RCC 7860 (cell line): ENCODE results near the gene BTRC.

Experiments used
- DNase-seq: peaks from one replicate; pipeline ENCODE4 v3.0.0-alpha.2; 2015; ENCODE audit warnings: low spot score
- FAIRE-seq: peaks from 2 replicates; lab custom pipeline; 2012; peaks lifted over from hg19 to GRCh38; lab: Jason Lieb, UNC

BTRC gene

GRCh38 chr10:101563497-101564040 lies 209.6 kb downstream of the BTRC start:
- no peak for DNase-seq
- FAIRE-seq, result no peak

GRCh38 chr10:101564490-101564991 lies 210.6 kb downstream of the BTRC start:
- FAIRE-seq (no peak), DNase-seq (no peak)

DNA sequence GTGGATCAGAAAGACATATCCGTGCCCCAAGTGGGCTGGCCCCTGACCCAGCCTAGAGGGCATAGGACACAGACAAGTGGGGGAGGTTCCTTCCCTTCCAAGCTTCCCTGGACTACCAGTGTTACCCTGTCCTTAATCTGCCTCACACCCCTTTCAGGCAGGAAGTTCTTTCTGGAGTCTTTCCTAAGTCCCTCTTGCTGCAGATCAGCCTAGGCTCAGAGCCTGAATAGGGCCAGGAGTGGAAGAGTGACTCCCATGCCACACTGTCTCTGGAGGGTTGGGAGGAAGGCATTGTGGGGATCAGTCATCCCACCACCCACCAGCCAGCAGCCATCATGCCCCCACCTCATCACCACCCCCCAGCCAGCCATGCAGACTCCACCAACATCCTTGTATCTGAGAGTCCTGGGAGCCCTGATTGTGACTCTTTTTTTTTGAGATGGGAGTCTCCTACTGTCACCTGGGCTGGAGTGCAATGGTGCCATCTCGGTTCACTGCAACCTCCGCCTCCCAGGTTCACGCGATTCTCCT lies 211.5 kb downstream of the BTRC start:
- FAIRE-seq (no peak), DNase-seq (no peak)

GRCh38 chr10:101565936-101566332 lies 212.0 kb downstream of the BTRC start:
- FAIRE-seq, result no peak

DNA sequence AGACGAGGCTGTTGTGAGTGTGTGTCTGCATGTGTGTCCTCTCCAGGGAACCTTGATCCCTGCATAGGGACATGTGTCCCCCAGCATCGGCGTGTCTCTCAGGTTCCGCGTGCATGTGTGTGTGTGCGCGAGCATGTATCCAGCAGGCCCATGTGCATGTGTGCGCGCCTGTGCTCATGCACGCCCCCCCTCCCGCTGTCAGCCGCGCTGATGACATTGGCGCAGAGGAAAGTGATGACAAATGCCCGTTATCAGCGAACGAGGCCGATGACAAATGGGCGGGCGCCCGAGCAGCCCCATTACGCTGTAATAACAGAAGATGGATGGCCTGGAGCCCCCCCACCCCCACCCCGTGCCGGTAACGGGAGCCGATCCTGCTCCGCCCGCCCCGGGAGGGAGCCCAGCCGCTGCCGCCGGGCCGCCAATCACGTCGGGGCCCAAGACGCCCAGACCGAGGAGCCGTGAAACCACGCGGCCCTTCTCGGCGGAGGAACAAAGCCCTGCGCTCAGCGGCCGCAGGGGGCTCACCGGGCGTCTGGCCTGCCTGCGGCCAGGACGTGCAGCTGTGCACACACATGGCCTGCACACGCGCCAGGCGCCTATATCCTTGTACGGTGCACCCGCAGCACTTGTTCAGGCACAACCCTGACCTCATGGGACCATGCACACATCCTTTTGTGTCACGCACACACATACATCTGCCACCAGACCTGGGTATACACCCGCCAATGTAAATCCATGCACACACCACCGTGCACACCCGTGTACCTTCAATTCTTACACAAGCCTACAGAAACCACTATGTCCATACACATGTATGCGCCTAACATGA lies 212.6 kb downstream of the BTRC start:
- DNase-seq, result no peak
- FAIRE-seq, result no peak

More at GRCh38 chr10:101565936-101566332, 212.0 kb downstream of the BTRC start:
- no peak for DNase-seq

- FAIRE-seq, result no peak
These were observed 213.4 kb downstream of the BTRC start for GRCh38 chr10:101567165-101568006.

GRCh38 chr10:101568054-101568745 lies 214.2 kb downstream of the BTRC start:
- no peak for FAIRE-seq
- no peak for DNase-seq

More at GRCh38 chr10:101567165-101568006, 213.4 kb downstream of the BTRC start:
- DNase-seq, result no peak

- DNase-seq (no peak), FAIRE-seq (no peak)
These were observed 215.3 kb downstream of the BTRC start for GRCh38 chr10:101569323-101569621.

GRCh38 chr10:101569622-101570427 lies 215.9 kb downstream of the BTRC start:
- peak; percentile 27 for DNase-seq
- FAIRE-seq, result no peak

DNA sequence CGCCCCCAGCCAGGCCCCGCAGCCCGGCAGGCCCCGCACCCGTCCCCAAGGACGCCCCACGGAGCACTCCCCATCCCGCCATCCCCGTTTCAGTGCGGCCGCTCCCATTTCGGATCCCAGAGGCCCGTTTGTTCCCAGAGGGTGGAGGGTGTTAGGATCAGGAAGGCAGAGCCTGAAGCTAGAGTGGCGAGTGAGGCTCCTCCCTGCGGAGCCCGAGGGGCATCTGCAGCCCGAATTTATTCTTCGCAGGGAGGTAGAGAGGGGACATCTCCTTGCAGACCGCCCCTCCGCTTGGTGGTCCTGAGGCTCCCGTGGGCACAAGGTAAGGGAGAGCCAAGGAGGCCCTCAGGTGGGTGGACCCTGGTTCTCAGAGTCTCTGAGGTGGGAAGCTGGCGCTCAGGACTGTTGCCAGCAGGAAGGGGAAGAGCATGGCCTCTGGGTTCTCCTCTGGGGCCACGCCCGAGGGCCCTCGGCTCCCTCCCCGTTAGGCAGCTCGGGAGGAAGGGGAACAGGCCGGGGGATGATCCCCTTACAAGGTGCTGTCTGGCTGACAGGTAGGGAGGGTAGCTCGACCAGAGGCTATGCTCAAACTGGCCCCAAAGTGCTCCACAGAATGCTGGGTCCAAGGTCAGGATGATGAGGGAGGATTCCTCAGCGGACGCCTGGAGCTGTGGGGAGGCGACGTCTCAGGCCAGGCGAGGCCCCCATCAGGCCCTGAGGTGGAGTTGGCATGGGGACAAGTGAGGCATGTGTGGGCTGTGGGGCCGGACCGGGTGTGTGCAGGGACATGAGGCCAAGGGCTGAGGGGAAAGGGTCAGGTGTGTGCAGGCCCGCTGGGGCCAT lies 216.7 kb downstream of the BTRC start:
- FAIRE-seq (no peak), DNase-seq (no peak)

DNA sequence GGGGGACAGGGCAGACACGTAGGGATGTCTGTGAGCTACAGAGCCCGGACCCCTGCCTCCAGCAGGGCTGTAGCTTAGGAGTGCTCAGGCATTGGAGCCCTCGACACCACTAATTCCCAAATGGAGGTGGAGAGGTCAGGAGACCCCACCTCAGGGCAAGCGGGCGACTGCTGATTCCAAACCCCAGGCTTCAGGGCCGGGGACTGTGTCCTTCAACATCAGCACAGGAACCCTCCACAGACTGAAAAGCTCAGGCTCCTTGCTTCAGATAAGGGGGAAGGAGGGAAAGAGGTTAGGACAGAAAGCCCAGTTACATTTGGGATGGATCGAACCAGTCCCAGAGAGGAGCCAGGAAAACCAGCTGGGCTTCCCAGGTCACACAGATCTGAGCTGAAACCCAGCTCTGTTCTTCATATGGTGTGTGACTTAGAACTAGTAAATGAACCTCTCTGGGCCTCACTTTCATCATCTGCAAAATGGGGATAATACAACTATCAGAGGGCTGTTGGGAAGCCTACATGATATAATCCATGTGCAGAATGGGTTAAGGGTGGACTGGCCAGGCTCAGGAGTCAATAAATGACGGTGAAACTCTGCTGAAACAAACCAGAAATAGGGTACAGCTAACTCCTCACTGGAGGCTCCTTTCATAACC lies 217.4 kb downstream of the BTRC start:
- no peak for FAIRE-seq

DNA sequence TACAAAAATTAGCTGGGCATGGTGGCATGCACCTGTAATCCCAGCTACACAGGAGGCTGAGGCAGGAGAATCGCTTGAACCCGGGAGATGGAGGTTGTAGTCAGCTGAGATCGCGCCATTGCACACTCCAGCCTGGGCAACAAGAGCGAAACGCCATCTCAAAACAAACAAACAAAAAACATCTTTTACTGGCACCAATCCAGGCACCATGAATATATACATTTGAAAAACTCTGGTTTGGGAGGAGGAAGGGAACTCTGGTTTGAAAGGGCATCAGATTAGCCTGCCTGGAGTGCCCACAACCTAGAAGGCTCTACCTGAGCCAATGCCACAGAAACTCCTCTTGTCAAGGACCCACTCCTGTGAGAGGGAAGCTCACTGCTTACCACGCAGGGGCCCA lies 218.2 kb downstream of the BTRC start:
- FAIRE-seq, result no peak
- no peak for DNase-seq

More for the DNA sequence above, 217.4 kb downstream of the BTRC start:
- DNase-seq, result no peak

- FAIRE-seq (no peak), DNase-seq (no peak)
These were observed 218.8 kb downstream of the BTRC start for GRCh38 chr10:101572785-101573184.

DNA sequence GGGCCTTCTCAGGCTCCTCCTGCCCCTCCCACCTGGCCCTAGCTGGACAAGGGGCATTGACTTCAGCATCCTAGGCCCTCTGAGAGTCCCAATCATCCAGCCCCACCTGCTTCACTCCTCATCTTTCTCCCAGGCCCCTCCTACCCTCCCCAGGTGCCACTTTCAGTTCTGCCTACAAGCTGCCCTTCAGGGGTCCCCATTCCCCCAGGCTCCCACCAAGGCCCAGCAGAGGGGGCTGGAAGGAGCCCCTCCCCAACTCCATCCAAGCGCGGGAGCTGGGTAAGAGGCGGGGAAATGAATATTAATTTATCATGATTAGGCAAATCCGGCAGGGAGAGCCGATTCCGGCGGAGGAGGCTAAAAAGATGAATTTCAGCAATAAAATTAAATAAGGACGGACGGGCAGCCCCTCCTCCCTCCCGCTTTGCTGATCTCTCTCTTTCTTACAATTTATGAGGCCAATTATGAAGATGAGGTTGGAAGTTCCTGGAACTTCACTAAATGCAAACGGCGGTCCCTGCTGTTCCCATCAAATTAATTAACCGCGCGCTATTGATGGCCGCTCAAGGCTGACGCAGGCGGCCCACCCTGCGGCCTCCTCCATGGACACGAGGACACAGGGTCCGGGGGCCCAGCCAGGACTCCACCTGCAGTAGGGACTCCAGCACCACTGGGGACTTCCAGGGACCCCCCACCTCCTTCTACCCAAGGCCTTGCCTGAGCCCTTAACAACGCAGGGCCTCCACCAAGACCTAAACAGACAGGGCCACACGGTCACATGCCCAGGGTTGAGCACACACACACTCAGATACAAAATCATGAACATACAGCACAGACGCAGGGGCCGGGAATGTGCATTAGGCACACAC lies 220.2 kb downstream of the BTRC start:
- no peak for DNase-seq
- no peak for FAIRE-seq

DNA sequence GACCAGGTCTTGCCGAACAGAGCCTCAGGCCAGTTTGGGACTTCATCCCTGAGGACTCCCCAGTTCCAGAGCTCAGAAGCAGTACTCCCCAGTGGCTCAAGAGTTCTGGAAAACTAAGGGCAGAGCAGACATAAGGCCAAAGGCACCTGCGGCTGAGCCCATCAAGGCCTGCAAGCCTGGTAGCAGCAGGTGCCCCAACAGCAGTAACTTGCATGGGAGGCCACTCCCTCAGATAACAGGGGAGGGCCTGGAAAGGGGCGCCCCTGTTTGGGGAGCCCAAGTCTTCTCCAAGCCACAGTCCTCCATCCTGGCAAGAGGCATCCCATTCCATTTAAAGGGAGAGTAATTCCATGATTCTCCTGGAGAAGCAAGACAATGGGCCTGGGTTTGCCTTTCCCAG lies 221.1 kb downstream of the BTRC start:
- DNase-seq (no peak), FAIRE-seq (no peak)

- FAIRE-seq (no peak), DNase-seq (no peak)
These were observed 221.7 kb downstream of the BTRC start for GRCh38 chr10:101575580-101576210.
